Endometrial microvascular endothelial cells (primary cell): ENCODE data around the gene TIPRL. TPM values are rescaled to one million over a fixed set of nuclear protein-coding genes. Genes with fewer than 3 reads are reported as not detected.
"Not testable (repeated sequence)": the region's sequence is repeated elsewhere in the genome, so short reads cannot be mapped to it uniquely, and the experiment has no call there.

Experiments used
- in situ Hi-C: cut with HindIII; loops from 2 replicates; pipeline ENCODE4 v1.10.0; 2017; ENCODE audit warnings: low sequenced_read_pairs, low pct_unique_long_range_greater_than_20kb; ENCODE audit errors: inconsistent ontology term
- total RNA-seq: library from RNA; depleted of rRNA; stranded (reverse); fragments of >200 nt; gene quantifications from one replicate; pipeline ENCODE4 v1.2.3, GENCODE V29; 2015; ENCODE audit errors: inconsistent ontology term

TIPRL gene
- total RNA-seq, 1 donor from 2014 or later = 29.9 TPM

DNA sequence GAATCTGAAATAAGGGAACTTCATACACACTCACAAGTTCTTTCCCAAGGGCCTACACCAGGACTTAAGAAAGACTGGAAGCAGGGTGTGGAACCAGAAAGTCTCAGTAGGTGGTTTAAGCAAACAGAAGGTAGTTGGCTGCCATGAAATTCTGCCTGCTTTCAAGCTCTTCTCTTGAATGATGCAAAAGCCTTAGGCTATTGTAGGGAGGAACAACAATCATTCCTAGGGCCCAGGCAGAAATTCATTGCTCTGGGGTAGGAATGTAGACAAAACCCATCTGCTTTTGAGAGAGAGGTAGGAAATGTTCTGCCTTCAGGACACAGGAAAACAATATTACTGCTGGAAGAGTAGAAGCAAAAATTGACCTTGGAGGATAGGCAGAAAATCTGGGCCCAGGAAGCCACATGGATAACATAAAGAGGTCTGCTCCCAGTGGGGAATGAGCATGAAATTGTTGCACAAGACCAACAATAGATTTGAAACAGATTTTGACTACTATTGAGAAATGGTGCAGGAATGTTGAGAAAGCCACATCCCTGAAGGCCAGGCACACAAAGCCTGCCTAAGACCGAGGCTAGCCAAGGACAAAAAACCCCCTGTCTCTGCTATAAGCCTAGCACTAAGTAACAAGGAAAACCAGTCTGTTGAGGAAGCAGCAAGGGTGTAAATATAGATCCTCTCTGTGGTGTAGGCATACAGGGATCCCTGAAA is 24.3 kb downstream of the TIPRL start:
- in situ Hi-C loops = no loop called here

DNA sequence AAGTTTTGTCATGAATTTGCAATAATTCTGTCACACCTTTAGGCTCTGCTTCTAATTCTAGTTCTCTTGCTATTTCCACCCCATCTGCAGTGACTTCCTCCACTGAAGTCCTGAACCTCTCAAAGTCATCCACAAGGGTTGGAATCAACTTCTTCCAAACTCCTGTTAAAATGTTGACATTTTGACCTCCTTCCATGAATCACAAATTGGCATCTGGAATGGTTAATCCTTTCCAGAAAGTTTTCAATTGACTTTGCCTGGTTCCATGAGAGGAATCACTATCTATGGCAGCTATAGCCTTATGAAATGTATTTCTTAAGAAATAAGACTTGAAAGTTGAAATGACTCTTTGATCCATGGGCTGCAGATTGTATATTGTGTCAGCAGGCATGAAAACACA is 27.3 kb downstream of the TIPRL start:
- in situ Hi-C loops = no loop called here

DNA sequence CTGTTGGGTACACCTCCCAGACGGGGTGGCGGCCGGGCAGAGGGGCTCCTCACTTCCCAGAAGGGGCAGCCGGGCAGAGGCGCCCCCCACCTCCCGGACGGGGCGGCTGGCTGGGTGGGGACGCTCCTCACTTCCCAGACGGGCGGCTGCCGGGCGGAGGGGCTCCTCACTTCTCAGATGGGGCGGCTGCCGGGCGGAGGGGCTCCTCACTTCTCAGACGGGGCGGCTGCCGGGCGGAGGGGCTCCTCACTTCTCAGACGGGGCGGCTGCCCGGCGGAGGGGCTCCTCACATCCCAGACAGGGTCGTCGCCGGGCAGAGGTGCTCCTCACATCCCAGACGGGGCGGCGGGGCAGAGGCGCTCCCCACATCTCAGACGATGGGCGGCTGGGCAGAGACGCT is 28.9 kb downstream of the TIPRL start:
- in situ Hi-C loops = not testable (repeated sequence)

DNA sequence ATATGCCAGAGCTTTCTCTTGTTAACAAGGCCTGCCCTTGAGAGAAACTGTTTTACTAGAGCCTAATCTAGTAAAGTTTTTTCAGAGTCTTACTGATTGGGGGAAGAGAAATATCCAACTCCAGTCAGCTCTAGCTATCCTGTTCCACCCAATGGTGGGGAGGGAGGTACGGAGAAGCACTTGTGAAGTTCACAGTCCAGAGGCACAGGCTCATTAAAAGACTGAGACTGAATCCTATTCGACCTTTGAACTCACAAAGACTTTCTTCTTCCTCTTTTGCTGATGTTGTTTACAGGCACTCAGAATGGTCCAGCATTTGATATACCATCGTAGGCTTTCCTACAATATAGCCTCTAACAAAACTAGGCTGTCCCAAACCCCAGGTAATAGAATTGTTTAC is 31.6 kb downstream of the TIPRL start:
- in situ Hi-C loops = no loop called here

DNA sequence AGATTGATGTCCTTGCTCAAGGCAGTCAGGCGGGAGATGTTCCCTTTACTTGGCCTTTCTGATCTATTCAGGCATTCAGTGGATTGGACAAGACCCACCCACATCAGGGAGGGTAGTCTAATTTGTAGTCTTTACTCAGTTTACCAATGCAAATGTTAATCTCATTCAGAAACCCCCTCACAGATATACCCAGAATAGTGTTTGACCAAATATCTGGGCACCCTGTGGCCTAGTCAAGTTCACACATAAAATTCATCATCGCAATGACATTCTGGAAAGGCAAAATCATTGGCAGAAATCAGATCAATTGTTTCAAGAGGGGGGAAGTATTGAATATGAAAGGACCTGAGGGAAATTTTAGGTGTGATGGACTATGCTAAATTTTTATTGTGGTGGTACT is 34.6 kb downstream of the TIPRL start:
- in situ Hi-C loops = no loop called here

DNA sequence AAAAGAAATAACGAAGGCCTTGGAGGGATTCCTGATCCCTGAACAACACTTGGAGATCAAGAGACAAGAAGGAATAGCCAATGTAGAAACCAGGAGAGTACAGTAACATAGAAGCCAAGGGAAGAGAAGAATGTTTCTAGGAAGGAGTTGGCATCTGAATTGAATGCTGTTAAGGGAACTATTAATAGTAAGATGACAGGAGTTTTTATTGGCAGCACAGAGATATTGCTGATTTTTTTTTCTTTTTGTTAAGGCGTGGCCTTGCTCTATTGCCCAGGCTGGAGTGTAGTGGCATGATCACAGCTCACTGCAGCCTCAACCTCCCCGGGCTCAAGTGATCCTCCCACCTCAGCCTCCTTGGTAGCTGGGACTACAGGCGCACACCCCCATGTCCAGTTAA is 37.4 kb downstream of the TIPRL start:
- in situ Hi-C loops = no loop called here

DNA sequence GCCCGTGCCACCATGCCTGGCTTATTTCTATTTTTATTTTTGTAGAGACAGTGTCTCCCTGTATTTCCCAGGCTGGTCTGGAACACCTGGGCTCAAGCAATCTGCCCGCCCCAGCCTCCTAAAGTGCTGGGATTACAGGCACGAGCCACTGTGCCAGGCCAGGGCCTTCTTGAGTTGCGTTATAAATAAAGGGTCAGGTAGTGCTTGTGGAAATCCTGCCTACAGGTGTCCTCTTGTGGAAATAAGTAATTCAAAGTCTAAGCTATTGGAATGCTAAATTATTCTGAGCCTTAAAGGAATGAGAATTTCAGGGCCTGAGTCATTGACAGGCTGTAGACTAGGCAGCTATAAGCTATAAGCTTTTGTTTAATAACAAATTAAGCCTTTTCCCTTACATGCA is 38.9 kb downstream of the TIPRL start:
- in situ Hi-C loops = no loop called here

DNA sequence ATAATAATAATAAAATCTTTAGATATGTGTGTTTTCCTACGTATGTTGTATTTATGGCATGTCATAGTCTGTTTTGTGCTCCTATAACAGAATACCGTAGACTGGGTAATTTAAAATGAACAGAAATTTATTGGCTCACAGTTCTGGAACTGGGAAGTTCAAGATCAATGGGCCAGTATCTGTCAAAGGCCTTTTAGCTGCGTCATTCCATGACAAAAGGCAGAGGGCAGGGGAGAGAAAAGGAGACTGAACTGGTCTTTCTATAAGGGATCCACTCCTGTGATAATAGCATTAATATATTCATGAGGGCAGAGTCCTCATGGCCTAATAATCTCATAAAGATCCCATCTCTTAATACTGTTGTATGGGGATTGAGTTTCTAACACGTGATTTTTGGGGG is 39.9 kb downstream of the TIPRL start:
- in situ Hi-C loops = no loop called here

DNA sequence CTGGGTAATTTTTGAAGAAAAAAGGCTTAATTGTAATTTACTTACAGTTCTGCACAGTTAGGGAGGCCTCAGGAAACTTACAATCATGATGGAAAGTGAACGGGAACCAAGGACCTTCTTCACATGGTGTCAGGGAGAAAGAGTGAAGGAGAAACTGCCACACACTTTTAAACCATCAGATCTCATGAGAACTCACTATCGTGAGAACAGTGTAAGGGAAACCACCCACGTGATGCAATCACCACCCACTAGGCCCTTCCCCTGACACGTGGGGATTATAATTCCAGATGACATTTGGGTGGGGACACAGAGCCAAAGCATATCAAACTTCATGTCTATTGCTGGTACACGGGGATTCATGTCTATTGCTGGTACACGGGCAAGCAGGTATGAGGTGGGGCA is 41.7 kb downstream of the TIPRL start:
- in situ Hi-C loops = no loop called here

DNA sequence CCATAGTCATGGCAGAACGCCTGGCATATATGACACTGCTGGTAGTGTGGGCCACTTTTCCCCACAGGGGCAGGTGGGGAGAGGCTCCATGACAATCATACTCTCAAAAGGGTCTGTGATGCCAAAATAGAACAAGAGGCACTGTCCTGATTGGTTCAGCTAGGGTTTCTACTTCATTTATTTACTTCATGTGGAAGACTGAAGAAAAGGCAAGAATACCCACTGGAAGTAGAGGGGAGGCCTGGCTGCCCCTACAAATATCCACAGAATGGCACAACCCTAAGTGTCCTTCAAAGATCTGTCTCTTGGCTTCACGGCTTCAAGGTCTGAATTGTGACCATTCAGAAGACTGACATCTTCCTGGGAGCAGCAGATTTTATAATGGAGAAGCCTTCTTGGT is 42.5 kb downstream of the TIPRL start:
- in situ Hi-C loops = no loop called here

DNA sequence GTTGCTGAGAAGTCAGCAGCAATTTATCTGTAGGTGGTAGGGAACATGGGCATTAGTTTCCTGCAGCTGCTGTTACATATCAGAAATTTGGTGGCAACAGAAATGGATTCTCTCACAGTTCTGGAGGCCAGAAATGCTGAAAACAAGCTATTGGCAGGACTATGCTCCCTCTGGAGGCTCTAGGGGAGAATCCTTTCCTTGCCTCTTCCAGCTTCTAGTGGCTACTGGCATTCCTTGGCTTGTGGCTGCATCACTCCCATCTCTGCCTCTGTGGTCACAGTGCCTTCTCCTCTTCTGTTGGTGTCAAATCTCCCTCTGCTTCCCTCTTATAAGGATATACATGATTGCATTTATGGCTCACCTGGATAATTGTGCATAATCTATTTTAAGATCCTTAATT is 44.5 kb downstream of the TIPRL start:
- in situ Hi-C loops = no loop called here

DNA sequence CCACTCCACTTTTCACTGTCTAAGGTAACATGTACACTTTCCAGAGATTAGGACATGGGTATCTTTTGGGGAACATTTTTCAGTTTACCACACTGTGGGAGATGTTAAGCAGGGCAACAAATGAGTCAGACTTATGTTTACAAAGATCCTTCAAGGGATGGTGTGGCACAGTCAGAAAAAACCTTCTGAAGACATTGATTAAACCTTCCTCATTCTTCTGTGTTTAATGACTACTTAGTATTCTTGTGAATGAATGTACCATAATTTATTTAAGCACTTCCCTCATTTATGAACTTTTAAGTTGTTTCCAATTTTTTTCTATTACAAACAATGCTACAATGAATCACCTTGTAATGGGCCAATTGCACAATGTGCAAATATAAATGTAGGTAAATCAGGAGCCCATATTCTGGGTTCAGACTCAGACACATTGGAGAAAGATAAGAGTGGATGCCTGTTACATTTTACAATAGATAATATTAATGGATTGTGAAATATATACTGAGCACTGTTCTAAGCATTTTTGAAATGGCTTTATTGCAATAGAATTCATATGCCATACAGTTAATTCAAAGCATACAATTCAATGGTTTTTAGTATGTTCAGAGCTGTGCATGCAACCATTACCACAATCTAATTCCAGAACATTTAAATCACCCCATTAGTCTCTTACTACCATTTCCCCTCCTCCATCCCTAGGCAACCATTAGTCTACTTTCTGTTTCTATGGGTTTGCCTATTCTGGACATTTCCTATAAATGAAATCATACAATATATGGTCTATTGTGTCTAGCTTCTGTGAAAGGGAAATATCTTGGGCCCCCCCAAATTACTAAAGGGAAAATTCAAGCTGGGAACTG is 45.1 kb downstream of the TIPRL start:
- in situ Hi-C loops = no loop called here

DNA sequence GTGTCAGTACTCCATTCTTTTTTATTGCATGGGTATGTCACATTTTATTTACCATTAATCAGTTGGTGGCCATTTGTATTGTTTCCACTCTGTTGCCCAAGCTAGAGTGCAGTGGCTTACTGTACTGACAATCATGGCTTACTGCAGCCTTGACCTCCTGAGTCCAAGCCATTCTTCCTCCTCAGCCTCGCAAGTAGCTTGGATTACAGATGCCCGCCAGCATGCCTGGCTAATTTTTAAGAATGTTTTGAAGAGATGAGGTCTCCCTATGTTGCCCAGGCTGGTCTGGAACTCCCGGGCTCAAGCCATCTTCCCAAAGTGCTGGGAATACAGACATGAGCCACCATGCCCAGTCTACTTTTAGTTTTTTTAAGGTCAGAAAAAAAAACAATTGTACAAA is 46.2 kb downstream of the TIPRL start:
- in situ Hi-C loops = no loop called here

DNA sequence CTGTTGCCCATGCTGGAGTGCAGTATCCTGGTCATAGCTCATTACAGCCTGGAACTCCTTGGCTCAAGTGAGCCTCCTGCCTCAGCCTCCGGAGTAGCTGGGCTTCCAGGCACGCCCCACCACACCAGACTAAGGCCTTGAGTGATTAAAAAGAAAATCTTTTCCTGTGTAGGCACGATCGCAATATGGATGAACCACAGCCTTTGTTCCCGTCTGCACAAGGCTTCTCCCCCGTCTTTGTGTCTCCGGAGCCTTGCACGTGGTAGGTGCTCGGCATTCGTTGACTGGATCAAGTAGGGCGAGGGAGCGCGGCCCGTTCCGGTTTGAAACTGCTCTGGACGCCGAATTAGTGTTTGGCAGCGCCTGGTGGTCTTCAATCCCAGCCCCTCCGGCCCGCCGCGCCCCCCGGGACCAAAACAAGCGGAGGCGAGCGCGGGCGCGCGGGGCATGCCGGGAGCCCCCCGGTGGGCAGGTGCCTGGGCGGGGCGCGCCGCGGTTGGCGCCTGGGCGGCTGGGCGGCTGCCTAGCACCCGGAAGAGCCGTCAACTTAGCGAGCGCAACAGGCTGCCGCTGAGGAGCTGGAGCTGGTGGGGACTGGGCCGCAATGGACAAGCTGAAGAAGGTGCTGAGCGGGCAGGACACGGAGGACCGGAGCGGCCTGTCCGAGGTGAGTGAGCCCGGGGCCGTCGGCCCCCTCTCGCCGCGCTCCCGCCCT is 46.9 kb downstream of the TIPRL start, which contains the start of gene SFT2D2:
SFT2D2 (plus strand) TSS at position 529 of the 715 bp plus-strand sequence; CDS start at position 605, 76 bp downstream.
- in situ Hi-C loops = no loop called here

DNA sequence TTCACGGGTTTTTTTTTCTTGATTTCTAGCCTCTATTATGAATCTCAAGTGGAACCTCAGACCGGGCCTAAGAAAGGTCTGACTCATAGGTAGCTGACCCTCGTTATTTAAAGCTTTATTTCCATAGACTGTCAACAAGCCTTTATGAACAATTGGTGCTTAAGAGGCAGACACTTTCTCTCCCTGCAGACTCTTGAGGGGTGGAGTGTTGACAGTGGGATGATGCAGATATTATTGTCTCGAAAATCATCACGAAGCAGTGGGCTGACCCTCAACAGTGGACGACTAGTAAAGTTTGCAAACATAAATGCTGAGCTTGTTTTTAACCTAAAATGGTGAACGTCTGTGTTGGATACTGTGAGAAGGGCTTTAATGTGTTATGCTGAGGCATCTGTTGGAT is 48.9 kb downstream of the TIPRL start:
- in situ Hi-C loops = no loop called here

DNA sequence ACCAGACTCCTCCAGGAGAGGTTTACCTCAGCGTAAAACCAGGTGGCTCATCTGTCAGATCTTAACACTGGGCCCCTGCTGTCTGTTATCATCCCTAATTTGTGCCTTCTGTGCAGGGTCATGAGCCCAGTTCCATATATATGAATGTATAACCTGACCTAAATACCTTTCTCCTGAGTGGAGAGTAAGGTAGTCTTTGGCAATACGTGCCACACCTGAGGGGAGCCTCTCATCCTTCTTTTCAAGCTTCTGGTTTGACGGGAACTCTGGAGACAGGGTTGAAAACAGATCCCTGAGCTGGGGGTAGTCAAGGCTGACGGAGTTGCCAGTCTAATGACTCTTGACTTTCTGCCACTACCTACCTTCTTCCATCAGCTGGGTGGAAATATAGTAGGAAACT is 51.1 kb downstream of the TIPRL start:
- in situ Hi-C loops = no loop called here

DNA sequence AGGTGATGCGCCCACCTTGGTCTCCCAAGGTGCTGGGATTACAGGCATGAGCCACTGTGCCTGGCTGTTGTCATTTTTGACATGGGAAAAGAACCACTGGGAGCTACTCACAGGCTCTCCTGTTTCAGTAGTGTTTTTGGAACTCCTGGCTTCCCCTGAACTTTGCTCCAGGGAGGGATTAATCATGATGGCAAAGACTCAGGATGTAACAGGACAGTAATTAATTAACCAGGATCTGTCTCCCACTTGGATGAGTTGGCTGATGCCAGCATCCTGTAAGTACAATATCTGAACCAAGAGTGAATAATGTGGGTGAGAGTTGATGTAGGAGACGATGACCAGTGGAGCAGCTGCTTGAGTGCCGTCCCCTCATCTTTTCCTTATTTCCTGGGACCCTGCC is 51.9 kb downstream of the TIPRL start:
- in situ Hi-C loops = no loop called here

DNA sequence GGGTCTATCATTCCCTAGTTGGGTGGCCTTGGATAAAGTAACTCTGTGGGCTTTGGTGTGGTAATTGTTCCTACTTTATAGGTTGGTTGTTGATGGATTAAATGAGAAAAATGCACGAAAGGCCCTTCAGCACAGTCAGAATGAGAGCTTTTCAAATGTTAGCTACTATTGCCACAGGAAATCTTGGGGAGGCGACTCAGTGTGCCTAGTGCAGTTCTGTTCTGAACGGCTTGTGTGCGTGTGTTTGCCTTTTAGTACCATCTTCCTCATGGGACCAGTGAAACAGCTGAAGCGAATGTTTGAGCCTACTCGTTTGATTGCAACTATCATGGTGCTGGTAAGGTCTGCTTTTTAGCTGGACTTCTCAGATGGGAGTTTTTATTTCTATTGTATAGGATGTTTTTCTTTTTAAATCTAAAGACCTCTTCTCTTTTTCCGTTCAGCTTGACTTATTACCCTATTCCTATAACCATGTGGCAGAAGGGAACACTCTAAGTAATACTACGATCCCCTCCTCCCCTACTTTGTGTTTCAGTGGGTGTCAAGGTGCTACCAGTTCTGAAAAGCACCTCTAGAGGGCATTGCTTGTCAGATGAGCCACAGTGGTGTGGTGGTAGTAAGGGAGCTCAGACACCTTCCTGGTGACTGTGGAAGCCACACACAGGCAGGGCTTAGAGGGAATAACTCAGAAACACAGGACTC is 56.2 kb downstream of the TIPRL start:
- in situ Hi-C loops = no loop called here

DNA sequence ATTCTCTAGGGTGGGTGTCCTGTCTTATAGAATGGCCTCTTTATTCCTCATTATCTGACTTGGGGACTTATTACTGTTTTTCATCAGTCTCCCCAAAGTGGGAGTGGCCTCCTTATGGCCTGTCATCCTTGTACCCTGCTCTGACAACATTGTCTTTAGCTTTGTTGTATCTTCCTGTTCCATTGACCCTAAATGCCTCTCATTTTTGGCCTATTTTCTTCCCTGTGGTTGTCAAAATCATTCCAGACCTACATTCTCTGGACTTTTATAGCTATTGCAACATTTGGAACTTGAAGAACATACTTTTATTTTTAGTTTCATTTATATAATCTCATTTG is 56.8 kb downstream of the TIPRL start:
- in situ Hi-C loops = no loop called here
